MM.1S (cell line): Measurements from ENCODE around the gene NPFFR1.

Experiments used
- DNase-seq: peaks from one replicate; pipeline ENCODE4 v3.0.0-alpha.2; 2015
- H2AFZ ChIP-seq: fragments of 300-600 bp; sonication (generic); 2 replicates; pipeline ENCODE4 v1.6.0; 2016; ENCODE audit warnings: antibody characterized with exemption, low read length
- H3F3A ChIP-seq: fragments of 300-600 bp; sonication (generic); 2 replicates; pipeline ENCODE4 v1.6.1; 2016; ENCODE audit warnings: mild to moderate bottlenecking, antibody characterized with exemption, low read length, moderate library complexity, mixed read lengths; ENCODE audit not compliant: insufficient read depth
- H3K27ac ChIP-seq: fragments of 300-600 bp; sonication (generic); 2 replicates; pipeline ENCODE4 v1.5.1; 2016; ENCODE audit warnings: mild to moderate bottlenecking, low read length
- H3K27me3 ChIP-seq: fragments of 300-600 bp; sonication (generic); replicated peaks from 2 replicates; pipeline ENCODE4 v1.6.0; 2016; ENCODE audit warnings: low read length; ENCODE audit not compliant: insufficient read depth
- H3K36me3 ChIP-seq: fragments of 300-600 bp; sonication (generic); replicated peaks from 2 replicates; pipeline ENCODE4 v1.6.1; 2016; ENCODE audit warnings: mild to moderate bottlenecking, low read length, mixed read lengths; ENCODE audit not compliant: insufficient read depth
- H3K4me1 ChIP-seq: fragments of 300-600 bp; sonication (generic); 2 replicates; pipeline ENCODE4 v1.6.1; 2016; ENCODE audit warnings: low read length, mixed read lengths
- H3K4me2 ChIP-seq: fragments of 300-600 bp; sonication (generic); 2 replicates; pipeline ENCODE4 v1.6.0; 2016; ENCODE audit warnings: low read depth, low read length
- H3K4me3 ChIP-seq: fragments of 300-600 bp; sonication (generic); 2 replicates; pipeline ENCODE4 v1.5.1; 2016; ENCODE audit warnings: low read length, mixed read lengths
- H3K79me2 ChIP-seq: fragments of 300-600 bp; sonication (generic); 2 replicates; pipeline ENCODE4 v1.6.1; 2016; ENCODE audit warnings: mixed run types, low read length, mixed read lengths
- H3K9ac ChIP-seq: fragments of 300-600 bp; sonication (generic); 2 replicates; pipeline ENCODE4 v1.6.1; 2016; ENCODE audit warnings: low read length, mixed read lengths
- H3K9me2 ChIP-seq: fragments of 300-600 bp; sonication (generic); replicated peaks from 2 replicates; pipeline ENCODE4 v1.6.1; 2016; ENCODE audit warnings: mild to moderate bottlenecking, low read length, mixed read lengths; ENCODE audit not compliant: insufficient read depth
- H3K9me3 ChIP-seq: fragments of 300-600 bp; sonication (generic); replicated peaks from 2 replicates; pipeline ENCODE4 v1.6.1; 2016; ENCODE audit warnings: mild to moderate bottlenecking, low read length, mixed read lengths; ENCODE audit not compliant: insufficient read depth
- H4K20me1 ChIP-seq: fragments of 300-600 bp; sonication (generic); 2 replicates; pipeline ENCODE4 v1.6.1; 2016; ENCODE audit warnings: mild to moderate bottlenecking, low read length, moderate library complexity, mixed read lengths; ENCODE audit not compliant: insufficient read depth
- EZH2 ChIP-seq: fragments of 300-600 bp; sonication (generic); optimal IDR thresholded peaks from 2 replicates; pipeline ENCODE3; 2017; ENCODE audit warnings: low read depth, mild to moderate bottlenecking, antibody characterized with exemption, low read length, mixed read lengths
- EZH2phosphoT487 ChIP-seq: fragments of 300-600 bp; sonication (generic); IDR thresholded peaks from 2 replicates; pipeline ENCODE4 v1.6.1; 2018; ENCODE audit warnings: antibody characterized with exemption, low read length
- TF ChIP-seq, protein P1 (sequence below): fragments of 300-600 bp; sonication (generic); IDR thresholded peaks from 2 replicates; pipeline ENCODE4 v1.5.1; 2016; ENCODE audit warnings: antibody characterized with exemption, low read length, mixed read lengths

Gene NPFFR1

DNA sequence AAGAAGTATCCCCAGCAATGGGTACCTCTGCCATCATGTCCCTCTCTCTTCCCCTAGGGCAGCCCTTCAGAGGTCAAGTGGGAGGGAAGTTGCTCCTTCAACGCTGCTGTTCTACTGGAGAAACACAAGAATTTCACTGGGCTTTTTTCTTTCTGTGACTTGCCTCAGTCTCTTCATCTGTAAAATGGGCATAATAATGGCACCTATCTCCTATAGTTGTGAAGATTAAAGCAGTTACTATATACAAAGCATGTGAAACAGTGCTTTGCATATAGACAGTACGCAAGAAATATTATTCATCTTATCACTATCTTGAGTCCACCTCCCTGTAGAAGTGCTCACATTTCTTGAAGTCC is 1.6 kb upstream of the NPFFR1 start:
- no peaks in the 10 kb centered on the region for H3K27me3 ChIP-seq
- no peak overlapping the region for H3K4me3 ChIP-seq
- H3K9ac ChIP-seq, result no peak overlapping the region
- no peaks in the 10 kb centered on the region for H4K20me1 ChIP-seq
- no peak overlapping the region for H3K27ac ChIP-seq
- no peaks in the 10 kb centered on the region for H3F3A ChIP-seq
- H3K79me2 ChIP-seq, result no peaks in the 10 kb centered on the region
- H3K36me3 ChIP-seq, result no peaks in the 10 kb centered on the region
- no peak overlapping the region for H3K4me2 ChIP-seq
- H3K9me3 ChIP-seq, result no peaks in the 10 kb centered on the region
- TF ChIP-seq, protein P1, sequence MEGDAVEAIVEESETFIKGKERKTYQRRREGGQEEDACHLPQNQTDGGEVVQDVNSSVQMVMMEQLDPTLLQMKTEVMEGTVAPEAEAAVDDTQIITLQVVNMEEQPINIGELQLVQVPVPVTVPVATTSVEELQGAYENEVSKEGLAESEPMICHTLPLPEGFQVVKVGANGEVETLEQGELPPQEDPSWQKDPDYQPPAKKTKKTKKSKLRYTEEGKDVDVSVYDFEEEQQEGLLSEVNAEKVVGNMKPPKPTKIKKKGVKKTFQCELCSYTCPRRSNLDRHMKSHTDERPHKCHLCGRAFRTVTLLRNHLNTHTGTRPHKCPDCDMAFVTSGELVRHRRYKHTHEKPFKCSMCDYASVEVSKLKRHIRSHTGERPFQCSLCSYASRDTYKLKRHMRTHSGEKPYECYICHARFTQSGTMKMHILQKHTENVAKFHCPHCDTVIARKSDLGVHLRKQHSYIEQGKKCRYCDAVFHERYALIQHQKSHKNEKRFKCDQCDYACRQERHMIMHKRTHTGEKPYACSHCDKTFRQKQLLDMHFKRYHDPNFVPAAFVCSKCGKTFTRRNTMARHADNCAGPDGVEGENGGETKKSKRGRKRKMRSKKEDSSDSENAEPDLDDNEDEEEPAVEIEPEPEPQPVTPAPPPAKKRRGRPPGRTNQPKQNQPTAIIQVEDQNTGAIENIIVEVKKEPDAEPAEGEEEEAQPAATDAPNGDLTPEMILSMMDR, result no peak
- TF ChIP-seq EZH2phosphoT487 (no peak), EZH2 (no peak)
- no peaks in the 10 kb centered on the region for H3K9me2 ChIP-seq
- no peak overlapping the region for H2AFZ ChIP-seq
- no peak for DNase-seq
- no peaks in the 10 kb centered on the region for H3K4me1 ChIP-seq

DNA sequence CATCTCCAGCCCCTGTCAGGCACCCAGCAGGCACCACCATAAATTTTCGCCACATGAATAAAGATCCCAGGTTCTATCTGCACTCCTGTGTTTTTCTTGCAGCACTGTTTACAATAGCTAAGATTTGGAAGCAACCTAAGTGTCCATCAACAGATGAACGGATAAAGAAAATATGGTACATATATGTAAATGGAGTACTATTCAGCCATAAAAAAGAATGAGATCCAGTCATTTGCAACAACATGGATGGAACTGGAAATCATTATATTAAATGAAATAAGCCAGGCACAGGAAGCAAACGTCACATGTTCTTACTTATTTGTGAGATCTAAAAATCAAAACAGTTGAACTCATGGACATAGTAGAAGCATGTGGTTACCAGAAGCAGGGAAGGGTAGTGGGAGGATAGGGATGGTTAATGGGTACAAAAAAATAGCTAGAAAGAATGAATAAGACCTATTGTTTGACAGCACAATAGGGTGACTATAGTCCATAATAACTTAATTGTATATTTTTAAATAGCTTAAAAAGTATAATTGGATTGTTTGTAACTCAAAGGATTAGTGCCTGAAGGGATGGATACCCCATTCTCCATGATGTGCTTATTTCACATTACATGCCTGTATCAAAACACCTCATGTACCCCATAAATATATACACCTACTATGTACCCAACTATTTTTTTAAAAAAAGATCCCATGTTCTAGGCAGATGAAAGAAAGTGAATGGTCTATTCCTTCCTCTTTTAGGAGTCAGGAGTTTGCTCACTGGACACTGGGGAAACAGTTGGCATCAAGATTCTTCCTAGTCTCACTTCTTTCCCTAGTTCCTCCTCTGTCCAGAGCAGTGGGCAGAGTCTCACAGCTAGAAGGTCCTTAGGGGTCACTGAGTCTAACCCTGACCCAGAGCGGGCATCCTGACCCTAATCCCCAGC is 1.0 kb upstream of the NPFFR1 start:
- Histone ChIP-seq H3K9me3 (no peaks in the 10 kb centered on the region), H3K9ac (no peak overlapping the region), H3K4me1 (no peaks in the 10 kb centered on the region), H3K9me2 (no peaks in the 10 kb centered on the region), H3K4me3 (no peak overlapping the region), H3K36me3 (no peaks in the 10 kb centered on the region), H3F3A (no peaks in the 10 kb centered on the region), H3K4me2 (no peak overlapping the region), H3K27ac (no peak overlapping the region), H2AFZ (no peak overlapping the region), H3K79me2 (no peaks in the 10 kb centered on the region), H4K20me1 (no peaks in the 10 kb centered on the region), H3K27me3 (no peaks in the 10 kb centered on the region)
- DNase-seq, result no peak
- TF ChIP-seq, protein P1, result no peak
- no peak for TF ChIP-seq EZH2
- no peak for TF ChIP-seq EZH2phosphoT487

GRCh38 chr10:70283071-70283444 is 746 bp downstream of the NPFFR1 start:
- Histone ChIP-seq H2AFZ (no peak overlapping the region), H3K79me2 (no peaks in the 10 kb centered on the region), H3K9me2 (no peaks in the 10 kb centered on the region), H3K4me3 (no peak overlapping the region), H3K36me3 (no peaks in the 10 kb centered on the region), H3K27me3 (no peaks in the 10 kb centered on the region), H3F3A (no peaks in the 10 kb centered on the region), H3K9ac (no peak overlapping the region), H3K4me2 (no peak overlapping the region), H3K9me3 (no peaks in the 10 kb centered on the region), H3K4me1 (no peaks in the 10 kb centered on the region), H4K20me1 (no peaks in the 10 kb centered on the region), H3K27ac (no peak overlapping the region)
- DNase-seq, result no peak
- no peak for TF ChIP-seq EZH2
- no peak for TF ChIP-seq EZH2phosphoT487
- TF ChIP-seq, protein P1, result no peak
